ENCODE results near the gene RASGRP3. TPM values are rescaled to one million over a fixed set of nuclear protein-coding genes. Genes with fewer than 3 reads are reported as not detected.

Gene RASGRP3
- total and polyA plus RNA-seq, 2 of the 13 experiments (the other 11 are each of a cell fraction or from before 2014, with no cell fraction given): 0.01 TPM; not detected in 1

- TF ChIP-seq HMGXB3 (CRISPR knock-in tag; IDR thresholded peaks at IDR 0.05; ENCODE audit: borderline replicate concordance) (no peak), ZNF841 (CRISPR knock-in tag; IDR thresholded peaks at IDR 0.05; ENCODE audit: borderline replicate concordance) (peak; percentile 32; the same call in 1 of the 2 replicates), ZNF17 (CRISPR knock-in tag; IDR thresholded peaks at IDR 0.05) (no peak), PRDM15 (CRISPR knock-in tag; IDR thresholded peaks at IDR 0.05) (no peak), XBP1 (CRISPR knock-in tag; IDR thresholded peaks at IDR 0.05) (no peak), ZNF547 (CRISPR knock-in tag; IDR thresholded peaks at IDR 0.05) (peak; percentile 32; the same call in 1 of the 2 replicates), MBD4 (IDR thresholded peaks at IDR 0.05; ENCODE audit: borderline replicate concordance, low read length) (0 out of 2 replicates have a peak, but pooled peaks have one; percentile 64), PITX1 (CRISPR knock-in tag; IDR thresholded peaks at IDR 0.05) (0 out of 2 replicates have a peak, but pooled peaks have one; percentile 16), ZNF510 (CRISPR knock-in tag; IDR thresholded peaks at IDR 0.05; ENCODE audit: low read depth) (no peak), PAX8 (CRISPR knock-in tag; IDR thresholded peaks at IDR 0.05; ENCODE audit: borderline replicate concordance) (no peak), ASH2L (IDR thresholded peaks at IDR 0.05; ENCODE audit: insufficient read length, low read depth, low read length) (peak; percentile 34), SMAD3 (CRISPR knock-in tag; IDR thresholded peaks at IDR 0.05) (no peak; the same call in 1 of the 2 replicates), BATF2 (CRISPR knock-in tag; IDR thresholded peaks at IDR 0.05) (no peak), THAP7 (CRISPR knock-in tag; IDR thresholded peaks at IDR 0.05) (no peak), ZNF570 (CRISPR knock-in tag; IDR thresholded peaks at IDR 0.05; ENCODE audit: borderline replicate concordance) (no peak), MLX (CRISPR knock-in tag; IDR thresholded peaks at IDR 0.05) (no peak), KDM2A (CRISPR knock-in tag; IDR thresholded peaks at IDR 0.05; ENCODE audit: borderline replicate concordance, low read depth) (0 out of 2 replicates have a peak, but pooled peaks have one; percentile 14), ZNF235 (CRISPR knock-in tag; IDR thresholded peaks at IDR 0.05; ENCODE audit: borderline replicate concordance) (no peak), MAF1 (CRISPR knock-in tag; IDR thresholded peaks at IDR 0.05; ENCODE audit: borderline replicate concordance) (no peak)
These were observed at the start of gene RASGRP3 (continued) for GRCh38 chr2:33476131-33476792.
